ENCODE data around the gene ASXL1.

The ASXL1 gene

DNA sequence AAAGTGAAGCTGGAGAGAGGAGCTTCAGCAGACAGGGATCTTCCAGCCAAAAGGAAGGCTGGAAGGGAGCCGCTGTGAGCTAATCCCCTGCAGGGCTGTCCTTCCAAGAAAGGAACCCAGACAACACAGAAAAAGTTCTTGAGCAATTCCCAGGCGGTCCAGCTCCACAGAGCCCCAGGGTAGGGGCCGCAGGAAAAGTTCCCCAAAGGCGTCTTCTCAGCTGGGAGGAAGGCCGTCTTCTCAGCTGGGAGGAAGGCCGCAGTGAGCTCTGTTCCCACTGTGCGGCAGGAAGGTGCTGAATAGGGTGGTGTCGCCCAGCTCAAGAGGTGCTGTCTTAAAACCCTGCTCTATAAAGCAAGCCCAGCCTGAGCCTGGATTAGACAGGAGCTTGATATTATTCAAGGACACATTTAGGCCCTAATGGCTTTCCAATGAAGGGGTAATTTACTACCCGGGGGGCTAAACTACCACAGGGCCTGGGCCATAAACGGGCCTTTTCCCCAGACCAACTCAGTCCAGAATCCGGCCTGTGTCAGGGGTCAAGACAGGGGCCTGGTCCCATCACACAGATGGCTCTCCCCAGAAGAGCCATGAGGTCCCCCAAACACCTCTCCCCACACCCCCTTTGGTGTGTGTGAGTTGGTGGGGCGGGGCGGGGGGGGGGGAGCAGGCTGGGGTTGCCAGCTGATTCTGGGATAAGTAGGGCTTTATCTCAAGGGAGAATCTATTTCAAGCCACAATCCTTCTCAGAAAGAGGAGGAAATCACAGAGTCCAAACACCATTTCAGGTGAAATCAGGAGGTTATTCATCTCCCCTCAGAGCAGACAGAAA is 123.4 kb downstream of the ASXL1 start:
- DNase-seq (ENCODE audit: low read depth): no peak

DNA sequence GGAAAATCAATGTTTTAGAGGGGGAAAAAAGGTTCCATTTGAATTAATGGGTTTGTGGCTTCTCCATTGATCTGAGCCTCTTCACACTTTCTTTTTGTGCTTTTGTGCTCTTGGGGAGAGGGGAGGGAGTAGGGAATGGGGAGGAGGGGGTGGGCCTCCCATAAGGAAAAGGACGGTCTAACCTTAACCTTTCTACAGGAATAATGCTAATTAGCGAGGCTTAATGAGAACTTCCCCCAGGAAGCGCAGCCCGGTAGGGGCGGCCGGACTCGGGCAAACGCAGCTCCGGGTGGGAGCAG is 124.0 kb downstream of the ASXL1 start:
- no peak for DNase-seq (ENCODE audit: low read depth)

DNA sequence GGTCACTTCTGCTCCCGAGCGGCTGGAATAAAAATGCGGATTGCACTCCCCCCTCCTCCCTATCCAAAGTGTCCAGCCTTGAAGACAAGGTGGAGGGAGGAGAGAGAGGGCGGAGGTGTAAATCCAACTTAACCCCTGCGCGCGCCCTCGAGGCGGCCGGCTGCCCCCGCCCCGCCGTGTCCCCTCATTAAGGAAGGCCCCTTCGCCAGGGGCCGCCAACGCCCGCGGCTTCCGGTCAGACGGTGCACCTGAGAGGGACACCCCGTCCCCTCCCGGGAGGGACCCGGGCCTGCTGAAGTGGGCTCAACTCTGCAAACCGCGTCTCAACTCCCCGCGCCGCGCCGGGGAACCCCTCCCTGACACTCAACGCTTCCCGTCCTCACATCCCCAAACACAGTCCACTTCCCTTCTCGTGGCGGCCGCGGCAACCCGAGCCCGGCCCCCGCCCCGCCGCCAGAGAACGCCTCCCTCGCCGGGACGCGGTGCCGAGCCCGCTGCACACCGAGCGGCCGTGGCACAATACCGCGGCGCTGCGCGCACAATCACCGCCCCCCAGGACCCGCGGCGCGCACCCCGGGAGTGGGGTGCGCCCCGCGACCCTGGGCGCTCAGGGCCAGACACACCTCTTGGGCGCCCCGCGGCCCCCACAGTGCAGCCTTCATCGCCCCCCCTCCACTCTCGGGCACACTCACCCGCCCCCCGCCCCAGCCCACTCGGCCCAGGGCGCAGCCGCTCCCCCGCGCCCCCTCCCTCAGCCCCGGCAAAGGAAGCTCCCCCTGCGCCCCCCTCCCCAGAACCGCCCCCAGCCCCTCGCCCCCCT is 124.5 kb downstream of the ASXL1 start:
- DNase-seq (ENCODE audit: low read depth): peak; percentile 50

GRCh38 chr20:32483351-32484224 is 125.5 kb downstream of the ASXL1 start:
- DNase-seq (ENCODE audit: low read depth): peak; percentile 89

DNA sequence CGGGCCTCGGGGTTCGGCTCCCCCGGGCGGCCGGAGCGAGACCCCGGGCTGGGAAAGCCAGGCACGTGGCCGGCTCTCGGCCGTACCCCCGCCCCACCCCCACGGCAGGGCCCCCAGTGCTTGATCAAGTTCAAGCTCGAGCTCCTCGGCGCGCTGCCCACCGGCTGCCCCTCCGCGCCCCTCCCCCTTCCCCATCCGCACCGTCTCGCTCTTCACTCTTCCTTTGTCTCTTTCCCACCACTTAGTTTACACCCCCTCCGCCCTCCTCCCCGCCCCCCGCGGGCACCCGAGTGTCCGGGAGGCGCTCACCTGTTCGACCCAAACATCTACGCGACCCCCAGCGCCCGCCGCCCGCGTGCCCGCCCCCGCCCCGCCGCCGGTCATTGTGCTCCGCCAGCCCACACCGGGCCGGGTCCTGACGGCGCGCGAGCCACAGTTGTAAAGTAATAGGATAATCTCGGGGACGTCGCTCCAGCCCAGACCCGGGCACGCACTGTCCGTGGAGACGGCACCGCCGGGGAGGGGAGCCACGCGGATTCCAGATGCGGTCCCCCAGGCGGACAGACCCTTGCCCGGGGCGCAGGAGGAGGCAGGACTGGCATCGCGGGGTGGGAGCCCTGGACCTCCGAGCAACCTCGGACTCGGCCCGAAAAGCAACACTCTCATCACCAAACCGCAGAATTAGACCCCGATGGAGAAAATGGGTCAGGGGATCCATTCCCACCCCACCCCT is 126.3 kb downstream of the ASXL1 start:
- DNase-seq (ENCODE audit: low read depth): peak; percentile 35

GRCh38 chr20:32484958-32485769 is 127.0 kb downstream of the ASXL1 start:
- peak; percentile 86 for DNase-seq (ENCODE audit: low read depth)

DNA sequence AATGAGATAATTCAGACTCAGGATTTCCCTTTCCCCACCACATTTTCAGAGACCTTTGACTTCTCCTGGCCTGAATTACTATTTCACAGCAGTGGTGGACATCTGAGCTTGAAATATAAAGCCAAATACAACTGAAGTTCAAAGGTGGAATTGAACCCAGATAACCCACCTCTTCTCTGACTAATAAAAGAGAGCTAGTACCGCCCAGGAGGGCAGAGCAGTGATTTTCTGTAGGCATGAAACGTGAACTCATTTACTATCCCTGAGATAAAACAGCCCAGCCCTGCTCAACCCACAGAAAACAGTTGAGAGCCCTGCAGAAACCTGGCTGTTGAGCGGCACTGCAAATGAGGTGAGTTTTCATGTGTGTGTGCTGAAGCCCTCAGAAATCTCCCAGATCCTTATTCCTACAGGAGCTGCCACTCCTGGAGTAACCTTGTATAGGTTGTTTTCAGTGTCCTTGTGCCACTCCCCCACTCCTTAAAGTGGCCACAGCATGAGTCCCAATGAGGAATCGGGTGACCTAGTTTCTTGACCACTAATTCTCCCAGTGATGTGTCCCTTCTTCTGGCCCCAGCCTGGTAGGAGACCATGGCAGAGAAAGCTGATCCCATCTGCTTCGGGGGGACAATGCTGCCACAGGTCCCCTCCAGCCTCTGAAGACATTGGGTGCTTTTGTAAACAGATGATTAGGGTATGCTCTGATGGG is 127.8 kb downstream of the ASXL1 start:
- no peak for DNase-seq (ENCODE audit: low read depth)

DNA sequence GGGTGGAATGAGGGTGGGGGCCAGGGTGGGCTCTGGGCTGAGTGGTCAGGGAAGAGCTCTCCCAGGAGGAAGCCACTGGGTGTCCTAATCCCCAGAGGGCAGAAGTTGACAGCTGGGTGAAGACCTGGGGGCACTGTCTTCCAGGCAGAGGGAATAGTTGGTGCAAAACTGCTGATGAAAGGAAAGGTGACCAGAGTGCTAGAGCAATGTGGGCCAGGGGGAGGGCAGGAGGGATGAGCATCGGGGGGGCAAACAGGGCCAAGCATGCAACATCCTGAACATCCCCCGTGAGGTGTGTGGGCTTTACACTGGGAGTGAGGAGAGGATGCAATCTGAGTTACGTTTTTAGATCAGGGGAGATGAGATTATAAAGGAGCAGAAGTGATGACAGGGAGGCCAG is 129.2 kb downstream of the ASXL1 start:
- DNase-seq (ENCODE audit: low read depth): no peak

DNA sequence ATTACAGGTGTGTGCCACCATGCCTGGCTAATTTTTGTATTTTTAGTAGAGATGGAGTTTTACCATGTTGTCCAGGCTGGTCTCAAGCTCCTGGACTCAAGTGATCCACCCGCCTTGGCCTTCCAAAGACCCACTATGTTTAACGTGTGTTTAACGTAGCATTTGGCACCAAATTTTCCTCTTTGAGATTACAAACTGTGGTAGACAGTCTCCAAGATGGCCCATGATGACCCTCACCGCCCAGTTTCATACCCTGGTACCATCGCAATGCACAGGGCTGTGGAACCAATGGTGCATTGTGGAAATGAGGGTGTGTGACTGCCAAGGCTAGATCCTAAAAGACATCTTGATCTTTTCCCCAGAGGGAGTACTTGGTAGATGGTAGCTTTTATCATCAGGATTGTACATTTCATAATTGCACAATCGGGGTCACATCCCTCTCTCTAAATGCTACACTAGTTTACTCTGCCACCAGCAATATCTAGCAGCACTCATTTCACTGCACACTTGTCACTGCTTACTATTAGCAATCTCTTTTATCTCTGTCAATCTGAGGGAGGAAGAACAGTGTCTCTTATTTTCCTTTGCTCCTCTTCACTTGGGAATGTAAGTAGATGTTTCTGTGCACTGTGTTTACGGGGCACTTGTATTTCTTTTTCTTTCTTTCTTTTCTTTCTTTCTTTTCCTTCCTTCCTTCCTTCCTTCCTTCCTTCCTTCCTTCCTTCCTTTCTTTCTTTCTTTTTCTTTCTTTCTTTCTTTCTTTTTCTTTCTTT is 130.1 kb downstream of the ASXL1 start:
- DNase-seq (ENCODE audit: low read depth): no peak
